ENCODE results near the gene SP3.

- TF ChIP-seq MYC (IDR thresholded peaks at IDR 0.05; ENCODE audit: borderline replicate concordance, low read length) (no peak), EP300 (IDR thresholded peaks at IDR 0.05) (no peak), CTCF (IDR thresholded peaks at IDR 0.05) (no peak), KDM1A (IDR thresholded peaks at IDR 0.05; ENCODE audit: low read depth) (no peak), CHD2 (IDR thresholded peaks at IDR 0.05; ENCODE audit: low read length, partially characterized antibody) (no peak), KDM5A (IDR thresholded peaks at IDR 0.05) (no peak), POLR2A (IDR thresholded peaks at IDR 0.05; ENCODE audit: low read length) (no peak), BCL3 (IDR thresholded peaks at IDR 0.05) (no peak), MAX (IDR thresholded peaks at IDR 0.05) (no peak), CEBPB (IDR thresholded peaks at IDR 0.05) (no peak), BHLHE40 (IDR thresholded peaks at IDR 0.05; ENCODE audit: low read depth, low read length) (no peak), RAD21 (conservative IDR thresholded peaks at IDR 0.05 in 1 of 2, IDR thresholded peaks at IDR 0.05 in 1 of 2) (no peak), ZFP36 (IDR thresholded peaks at IDR 0.05; ENCODE audit: borderline replicate concordance, partially characterized antibody) (no peak), EHMT2 (IDR thresholded peaks at IDR 0.05; ENCODE audit: low read depth) (no peak)
Observed at GRCh38 chr2:173860082-173860481, 105.1 kb downstream of the SP3 start.
